Esophagus (tissue), 2 donors: Measurements from ENCODE around the gene FN3K. TPM values are rescaled to one million over a fixed set of nuclear protein-coding genes. Genes with fewer than 3 reads are reported as not detected.
"Not testable (repeated sequence)": the region's sequence is repeated elsewhere in the genome, so short reads cannot be mapped to it uniquely, and the experiment has no call there.

Source experiments
- H3K27ac ChIP-seq, 2 donors: one replicate each; pipeline ENCODE4 v1.5.1; 2013; ENCODE audit warnings: low read depth in 2 of 2, mild to moderate bottlenecking in 2 of 2, inconsistent platforms in 1 of 2, low read length in 1 of 2, moderate library complexity in 1 of 2
- H3K27me3 ChIP-seq, 2 donors: one replicate each; pipeline ENCODE4 v1.6.1; 2013; ENCODE audit warnings: low read length in 2 of 2, control low read depth in 1 of 2, mild to moderate bottlenecking in 1 of 2; ENCODE audit not compliant: insufficient read depth in 2 of 2, control insufficient read depth in 1 of 2
- H3K36me3 ChIP-seq, 2 donors: one replicate each; pipeline ENCODE4 v1.6.1; 2013; ENCODE audit warnings: low read length in 1 of 2; ENCODE audit not compliant: control insufficient read depth in 2 of 2, insufficient read depth in 2 of 2
- H3K4me1 ChIP-seq, 2 donors: one replicate each; pipeline ENCODE4 v1.6.1; 2013; ENCODE audit warnings: low read length in 1 of 2; ENCODE audit not compliant: control insufficient read depth in 2 of 2, insufficient read depth in 2 of 2
- H3K4me3 ChIP-seq, 2 donors: one replicate each; pipeline ENCODE4 v1.5.1; 2013; ENCODE audit warnings: low read length in 2 of 2, mild to moderate bottlenecking in 2 of 2, low read depth in 1 of 2, moderate library complexity in 1 of 2
- H3K9me3 ChIP-seq, 2 donors: one replicate each; pipeline ENCODE4 v1.6.1; 2013; ENCODE audit warnings: mild to moderate bottlenecking in 2 of 2, low read depth in 1 of 2, low read length in 1 of 2, moderate library complexity in 1 of 2; ENCODE audit not compliant: control insufficient read depth in 2 of 2, insufficient read depth in 1 of 2
- whole genome bisulfite sequencing, 2 donors: extraction: QIAGEN DNeasy Blood & Tissue Kit; methylation state at CpG; one replicate each; pipeline ENCODE4 v1.1.7; 2013; 5-methylcytosine and 5-hydroxymethylcytosine counted together
- polyA plus RNA-seq, 2 donors: library from polyadenylated mRNA; stranded (reverse); fragments of 200-250 nt; gene quantifications; one replicate each; pipeline ENCODE4 v1.2.3, GENCODE V29; 2013
- donor health status: healthy with polysubstance abuse.
- donor health status: Bipolar disorder and iron deficiency.

FN3K gene
- polyA plus RNA-seq, 2 donors, result 2.7 to 3.7 TPM

DNA sequence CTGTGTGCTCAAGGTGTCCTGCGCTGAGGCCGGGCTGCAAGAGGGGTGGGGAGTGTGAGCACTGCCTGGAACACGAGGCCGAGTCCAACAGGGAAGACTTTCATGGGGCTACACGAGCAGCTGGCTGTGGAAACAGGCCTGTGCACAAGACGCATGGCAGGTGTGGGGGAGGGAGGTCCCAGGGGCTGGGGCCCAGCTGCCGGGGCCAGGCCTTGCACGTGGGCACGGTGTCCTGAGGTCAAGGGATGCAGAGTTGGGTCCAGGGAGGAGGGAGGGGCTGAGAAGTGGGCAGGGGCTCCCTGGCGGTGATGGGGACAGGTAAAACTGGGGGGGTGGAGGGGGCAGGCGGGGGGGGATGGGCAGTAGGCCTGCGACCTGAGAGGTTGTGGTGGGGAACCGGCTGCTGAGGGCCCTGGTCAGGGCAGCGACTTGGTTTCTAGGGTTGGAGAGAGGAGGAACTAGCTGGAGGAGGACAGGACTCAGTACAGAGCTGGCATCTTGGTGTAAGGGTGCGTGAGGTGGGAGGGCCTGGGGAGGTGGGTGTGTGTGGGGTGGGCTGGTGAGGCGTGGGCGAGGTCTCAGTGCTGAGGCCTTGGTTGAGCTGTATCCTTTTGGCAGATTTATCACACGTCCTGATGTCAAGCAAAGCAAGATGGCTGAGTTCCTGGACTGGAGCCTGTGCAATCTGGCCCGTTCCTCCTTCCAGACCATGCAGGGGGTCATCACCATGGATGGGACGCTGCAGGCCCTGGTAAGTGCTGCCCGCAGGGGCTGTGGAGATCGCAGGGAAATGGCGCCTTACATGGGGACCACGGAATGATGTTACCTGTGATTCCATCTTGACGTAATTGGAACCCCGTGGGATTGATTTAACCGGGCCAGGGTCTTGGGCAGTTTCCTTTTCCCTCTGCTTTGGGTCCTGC, 45.8 kb downstream of the FN3K start:
- peak overlapping the region in 1 of 2 donors; percentile 4 for H3K27ac ChIP-seq

DNA sequence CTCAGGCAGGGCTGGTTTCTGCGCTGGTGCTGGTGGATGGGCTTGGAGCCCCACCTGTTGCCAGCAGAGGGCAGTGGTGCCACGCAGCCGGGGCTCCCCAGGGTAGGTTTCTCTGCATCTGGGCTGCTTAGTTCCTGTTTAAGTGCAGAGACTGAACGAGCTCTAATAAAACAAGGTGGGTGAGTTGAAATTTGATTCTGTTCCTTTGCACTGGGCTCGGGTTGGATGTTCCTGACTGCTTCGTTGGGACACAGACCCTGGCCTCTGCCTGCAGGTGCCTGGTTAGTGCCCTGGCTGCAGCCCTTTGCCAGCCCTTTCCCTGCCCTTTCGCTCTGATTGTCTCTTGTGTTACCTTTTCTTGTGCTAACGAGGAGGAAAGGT, 46.5 kb downstream of the FN3K start:
- no peaks in the 10 kb centered on the region for H3K9me3 ChIP-seq
- no peak overlapping the region for H3K4me3 ChIP-seq
- no peaks in the 10 kb centered on the region for H3K27me3 ChIP-seq
- peak overlapping the region; percentile 45 to 54 for H3K27ac ChIP-seq
- peaks cover 9 to 19% of the 10 kb centered on the region in 2 donors for H3K36me3 ChIP-seq
- 24 to 25% methylated on average over 8 of the region's 8 CpGs for WGBS, 2 donors
- peaks cover 4 to 19% of the 10 kb centered on the region in 2 donors for H3K4me1 ChIP-seq

More for the DNA sequence above, 45.8 kb downstream of the FN3K start:
- Histone ChIP-seq H3K27me3 (no peaks in the 10 kb centered on the region), H3K9me3 (no peaks in the 10 kb centered on the region), H3K36me3 (peaks cover 11 to 24% of the 10 kb centered on the region in 2 donors), H3K4me1 (peaks cover 2 to 16% of the 10 kb centered on the region in 2 donors), H3K4me3 (no peak overlapping the region)
- WGBS, 2 donors, result 80 to 82% methylated on average over 27 of the region's 27 CpGs

DNA sequence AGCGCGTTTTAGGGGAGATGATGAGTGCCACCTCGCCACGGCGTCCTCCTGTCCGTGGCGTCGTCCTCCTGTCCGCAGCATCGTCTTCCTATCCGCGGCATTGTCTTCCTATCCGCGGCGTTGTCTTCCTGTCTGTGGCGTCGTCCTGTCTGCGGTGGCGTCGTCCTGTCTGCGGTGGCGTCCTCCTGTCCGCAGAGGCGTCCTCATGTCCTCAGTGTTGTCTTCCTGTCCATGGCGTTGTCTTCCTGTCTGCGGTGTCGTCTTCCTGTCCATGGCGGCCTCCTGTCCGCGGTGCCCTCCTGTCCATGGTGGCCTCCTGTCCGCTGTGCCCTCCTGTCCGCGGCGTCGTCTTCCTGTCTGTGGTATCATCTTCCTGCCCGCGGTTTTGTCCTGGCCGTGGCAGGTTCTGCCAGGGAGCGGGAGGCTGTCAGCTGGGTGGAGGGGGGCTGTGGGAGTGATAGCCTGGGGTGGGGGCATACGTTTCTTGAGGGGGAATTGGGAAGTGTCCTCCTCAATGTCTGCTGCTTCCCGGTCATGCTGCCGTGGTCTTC, 47.3 kb downstream of the FN3K start:
- Histone ChIP-seq H3K27ac (peak overlapping the region in 1 of 2 donors; percentile 36), H3K4me1 (peaks cover 4 to 19% of the 10 kb centered on the region in 2 donors), H3K27me3 (no peaks in the 10 kb centered on the region), H3K9me3 (no peaks in the 10 kb centered on the region), H3K36me3 (peaks cover 9 to 19% of the 10 kb centered on the region in 2 donors), H3K4me3 (peak overlapping the region in 1 of 2 donors; percentile 11)
- 80 to 83% methylated on average over 41 to 42 of the region's 42 CpGs for WGBS, 2 donors

DNA sequence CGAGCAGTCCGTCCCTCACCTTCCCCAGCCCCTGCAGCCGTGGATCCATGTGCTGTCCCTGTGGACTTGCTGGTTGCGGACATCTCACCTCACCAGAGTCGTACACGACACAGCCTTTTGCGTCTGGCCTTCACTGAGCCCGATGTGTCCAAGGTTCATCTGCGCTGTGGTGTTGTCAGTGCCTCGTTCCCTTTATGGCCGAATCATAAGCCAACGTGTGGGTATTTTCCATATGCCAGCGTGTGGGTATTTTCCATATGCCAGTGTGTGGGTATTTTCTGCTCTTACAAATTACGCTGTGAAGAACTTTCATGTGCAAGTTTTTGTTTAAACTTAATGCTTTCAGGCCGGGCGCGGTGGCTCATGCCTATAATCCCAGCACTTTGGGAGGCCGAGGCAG, 48.1 kb downstream of the FN3K start:
- whole genome bisulfite sequencing, 2 donors, result 93 to 94% methylated on average over 18 of the region's 18 CpGs

DNA sequence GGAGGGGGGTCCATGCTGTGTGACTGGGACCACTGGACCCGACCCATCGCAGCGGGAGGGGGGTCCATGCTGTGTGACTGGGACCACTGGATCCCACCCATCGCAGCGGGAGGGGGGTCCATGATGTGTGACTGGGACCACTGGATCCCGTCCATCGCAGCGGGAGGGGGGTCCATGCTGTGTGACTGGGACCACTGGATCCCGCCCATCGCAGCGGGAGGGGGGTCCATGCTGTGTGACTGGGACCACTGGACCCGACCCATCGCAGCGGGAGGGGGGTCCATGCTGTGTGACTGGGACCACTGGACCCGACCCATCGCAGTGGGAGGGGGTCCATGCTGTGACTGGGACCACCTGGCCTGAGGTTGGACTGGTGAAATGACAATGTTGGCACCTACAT, 50.2 kb downstream of the FN3K start:
- not testable (repeated sequence) for H3K27me3 ChIP-seq, H3K4me3 ChIP-seq, H3K9me3 ChIP-seq
- peaks cover 4 to 24% of the 10 kb centered on the region in 2 donors for H3K4me1 ChIP-seq
- H3K36me3 ChIP-seq, result peaks cover 9 to 16% of the 10 kb centered on the region in 2 donors
- 98% methylated on average over 14 to 16 of the region's 16 CpGs for WGBS, 2 donors
- H3K27ac ChIP-seq, result peak overlapping the region in 1 of 2 donors; percentile 98

More for the DNA sequence above, 48.1 kb downstream of the FN3K start:
- Histone ChIP-seq H3K4me1 (peaks cover 4 to 21% of the 10 kb centered on the region in 2 donors), H3K36me3 (peaks cover 9 to 19% of the 10 kb centered on the region in 2 donors), H3K9me3 (no peaks in the 10 kb centered on the region), H3K27ac (no peak overlapping the region), H3K4me3 (no peak overlapping the region), H3K27me3 (no peaks in the 10 kb centered on the region)

DNA sequence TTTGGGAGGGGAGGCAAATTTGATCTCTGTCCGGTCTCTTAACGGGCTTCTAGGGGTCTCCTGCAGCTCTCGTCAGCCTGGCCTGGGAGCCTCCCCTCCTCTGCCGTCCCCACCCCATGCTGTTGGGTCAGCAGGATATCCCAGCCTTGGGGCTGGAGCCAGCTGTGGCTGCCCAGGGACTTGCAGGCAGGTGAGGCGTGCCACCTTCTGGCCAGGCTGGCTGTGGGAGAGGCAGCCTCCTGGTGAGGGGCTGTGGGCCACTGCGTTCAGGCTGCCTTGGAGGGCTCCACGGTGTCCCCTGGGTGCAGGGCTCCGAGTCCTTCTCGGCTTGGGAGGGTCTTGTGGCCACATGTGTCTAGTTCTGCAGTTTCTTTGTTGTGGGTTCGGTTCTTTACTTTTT, 51.0 kb downstream of the FN3K start:
- Histone ChIP-seq H3K4me1 (peaks cover 4 to 27% of the 10 kb centered on the region in 2 donors), H3K36me3 (peaks cover 9 to 16% of the 10 kb centered on the region in 2 donors), H3K9me3 (no peaks in the 10 kb centered on the region), H3K27ac (peak overlapping the region; percentile 94 to 98), H3K4me3 (no peak overlapping the region), H3K27me3 (no peaks in the 10 kb centered on the region)
- WGBS, 2 donors, result 69 to 78% methylated on average over 10 of the region's 10 CpGs

DNA sequence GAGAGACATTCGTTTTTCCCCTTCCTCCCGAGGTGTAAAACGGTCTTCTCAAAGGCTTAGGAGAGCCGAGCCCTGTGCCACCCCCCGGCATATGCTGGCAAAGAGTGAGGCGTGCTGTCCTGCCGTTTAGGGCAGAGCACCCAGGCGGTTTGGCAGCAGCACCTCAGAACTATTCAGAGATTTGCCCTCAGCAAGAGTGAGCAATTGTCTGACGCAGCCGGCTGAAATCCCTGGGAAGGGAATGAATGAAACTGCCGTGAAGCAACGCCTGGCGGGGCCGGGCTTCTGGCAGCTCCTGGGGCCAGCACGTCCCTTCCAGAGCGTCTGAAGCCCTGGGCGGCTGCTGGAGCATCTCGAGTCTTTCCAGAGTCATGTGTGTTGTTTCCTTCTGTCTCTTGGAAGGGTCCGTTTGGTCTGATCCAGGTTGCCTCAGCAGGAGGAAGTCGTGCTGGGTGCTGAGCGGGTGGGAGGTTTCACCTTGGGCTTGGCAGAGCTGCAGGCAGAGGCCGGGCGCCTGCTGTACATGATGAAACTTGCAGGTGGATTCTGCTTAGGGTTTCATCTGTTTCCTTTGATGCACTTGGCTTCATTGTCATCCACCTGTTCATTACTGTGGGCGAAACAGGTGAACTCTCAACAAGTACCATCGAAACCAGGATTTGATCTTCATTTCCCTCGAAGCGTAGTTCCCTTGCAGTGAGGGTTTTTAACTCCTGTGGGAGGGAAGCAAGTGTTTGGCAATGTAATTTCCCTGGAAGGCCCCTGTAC, 51.9 kb downstream of the FN3K start:
- Histone ChIP-seq H3K27me3 (no peaks in the 10 kb centered on the region), H3K36me3 (peaks cover 9 to 17% of the 10 kb centered on the region in 2 donors), H3K27ac (peak overlapping the region; percentile 94 to 98), H3K4me3 (no peak overlapping the region), H3K9me3 (no peaks in the 10 kb centered on the region), H3K4me1 (peaks cover 4 to 25% of the 10 kb centered on the region in 2 donors)
- WGBS, 2 donors, result 53 to 63% methylated on average over 27 of the region's 27 CpGs

DNA sequence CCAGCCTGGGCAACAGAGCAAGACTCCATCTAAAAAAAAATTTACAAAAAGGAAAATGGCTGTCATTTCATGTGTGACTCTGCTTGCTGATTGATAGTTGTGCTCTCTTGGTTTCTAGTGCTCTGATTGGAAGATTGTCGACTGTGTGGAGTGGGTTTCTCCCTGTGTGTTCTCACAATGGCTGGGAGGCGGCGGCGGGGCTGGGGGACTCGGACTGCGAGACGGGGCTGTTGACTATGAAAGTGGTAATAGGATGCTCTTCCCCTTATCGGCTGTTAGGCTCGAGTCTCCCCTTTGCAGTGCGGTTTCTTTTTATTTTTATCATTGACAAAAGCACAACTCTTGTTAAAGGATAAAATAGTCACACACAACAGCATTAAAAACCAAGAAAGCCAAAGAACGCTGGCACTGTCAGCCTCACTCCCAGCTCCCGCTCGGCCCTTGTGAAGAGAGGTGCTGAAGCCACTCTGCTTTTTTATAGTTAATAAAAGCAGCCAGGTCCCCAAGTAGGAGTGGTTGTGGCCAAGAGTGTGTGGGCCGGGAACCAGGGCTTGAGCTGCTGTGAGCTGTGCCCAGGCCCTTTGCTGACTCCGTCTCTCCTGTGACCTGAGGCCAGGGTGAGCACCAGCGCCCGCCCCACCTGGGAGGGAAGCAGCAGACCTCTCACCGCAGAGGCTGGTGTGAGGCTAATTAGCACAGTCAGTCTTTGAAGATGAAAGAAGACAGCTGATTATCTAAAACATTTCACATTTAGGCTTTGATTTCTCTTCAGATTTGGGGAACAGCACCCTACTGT, 53.0 kb downstream of the FN3K start:
- Histone ChIP-seq H3K27ac (peak overlapping the region; percentile 94 to 98), H3K4me1 (peaks cover 5 to 26% of the 10 kb centered on the region in 2 donors), H3K27me3 (no peaks in the 10 kb centered on the region), H3K4me3 (no peak overlapping the region), H3K36me3 (peaks cover 4 to 10% of the 10 kb centered on the region in 2 donors), H3K9me3 (no peaks in the 10 kb centered on the region)
- WGBS, 2 donors, result 89 to 91% methylated on average over 18 of the region's 18 CpGs
